Chondrocyte (in vitro differentiated cells): ENCODE data around the gene LMBRD2. TPM values are rescaled to one million over a fixed set of nuclear protein-coding genes. Genes with fewer than 3 reads are reported as not detected.
"Not testable (repeated sequence)": the region's sequence is repeated elsewhere in the genome, so short reads cannot be mapped to it uniquely, and the experiment has no call there.

Experiments used
- DNase-seq: peaks from one replicate; pipeline ENCODE4 v3.0.0; 2021; ENCODE audit warnings: mixed read lengths, low spot score
- H3K27ac Mint-ChIP-seq: one replicate; pipeline ENCODE4 v1.8.0; 2021; ENCODE audit warnings: mild to moderate bottlenecking, moderate library complexity, mixed read lengths; ENCODE audit not compliant: unreplicated experiment
- H3K27me3 Mint-ChIP-seq: 2 replicates; pipeline ENCODE4 v1.8.0; 2021; ENCODE audit warnings: low read depth, mixed read lengths
- H3K36me3 Mint-ChIP-seq: 2 replicates; pipeline ENCODE4 v1.8.0; 2021; ENCODE audit warnings: low read depth, mixed read lengths
- H3K4me1 Mint-ChIP-seq: 2 replicates; pipeline ENCODE4 v1.8.0; 2021; ENCODE audit warnings: low read depth, mild to moderate bottlenecking, mixed read lengths
- H3K4me3 Mint-ChIP-seq: one replicate; pipeline ENCODE4 v1.8.0; 2021; ENCODE audit warnings: mild to moderate bottlenecking, moderate library complexity, mixed read lengths; ENCODE audit not compliant: unreplicated experiment
- H3K9me3 Mint-ChIP-seq: 2 replicates; pipeline ENCODE4 v1.8.0; 2021; ENCODE audit warnings: low read depth, mixed read lengths
- total RNA-seq: library from RNA; stranded (reverse); gene quantifications from 3 replicates; pipeline ENCODE4 v1.2.1, GENCODE V29; 2021
- TF ChIP-seq, protein P1 (sequence below): fragments of 200-600 bp; sonication (generic); IDR thresholded peaks from 2 replicates; pipeline ENCODE4 v1.5.0; 2021; ENCODE audit warnings: antibody characterized with exemption, mild to moderate bottlenecking, moderate library complexity

Gene LMBRD2
- total RNA-seq, 1 donor from 2014 or later = 11.6 TPM

DNA sequence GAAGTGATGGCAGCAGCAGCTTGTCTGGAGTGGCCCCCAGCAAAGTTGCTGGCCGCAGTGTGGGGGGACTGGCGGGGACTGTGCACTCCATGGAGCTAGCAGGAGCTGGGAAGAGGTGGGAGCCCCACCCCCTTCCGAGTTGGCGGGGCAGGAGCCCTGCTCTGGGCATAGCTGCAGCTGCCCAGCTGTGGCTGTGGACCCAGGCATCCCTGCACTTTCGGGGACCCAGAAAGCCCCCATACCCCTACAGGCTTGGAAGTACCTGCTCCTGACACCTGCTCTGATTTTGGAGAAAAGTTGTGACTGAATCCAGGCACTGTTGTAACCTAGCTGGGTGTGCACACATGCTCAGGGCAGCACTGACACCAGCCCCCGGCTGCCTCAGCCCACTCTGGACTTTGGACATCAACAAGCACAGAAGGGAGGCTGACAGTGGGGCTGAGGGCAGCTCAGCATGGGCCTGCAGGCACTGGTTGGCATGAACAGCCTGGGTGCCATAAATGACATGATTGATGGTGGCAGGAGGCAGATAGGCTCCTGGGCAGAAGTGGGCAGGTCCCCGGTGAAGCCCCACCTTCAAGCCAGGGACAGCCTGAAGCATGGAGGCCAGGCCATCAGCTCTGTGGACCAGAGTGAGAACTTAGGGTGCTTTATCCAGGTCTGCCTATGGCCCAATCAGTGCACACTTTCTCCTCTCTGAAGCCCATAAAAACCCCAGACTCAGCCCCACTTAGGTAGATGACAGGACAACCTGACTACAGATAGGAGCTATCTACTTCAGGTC, 12.6 kb downstream of the LMBRD2 start:
- H3K9me3 Mint-ChIP-seq = no peaks in the 10 kb centered on the region
- TF ChIP-seq, protein P1, sequence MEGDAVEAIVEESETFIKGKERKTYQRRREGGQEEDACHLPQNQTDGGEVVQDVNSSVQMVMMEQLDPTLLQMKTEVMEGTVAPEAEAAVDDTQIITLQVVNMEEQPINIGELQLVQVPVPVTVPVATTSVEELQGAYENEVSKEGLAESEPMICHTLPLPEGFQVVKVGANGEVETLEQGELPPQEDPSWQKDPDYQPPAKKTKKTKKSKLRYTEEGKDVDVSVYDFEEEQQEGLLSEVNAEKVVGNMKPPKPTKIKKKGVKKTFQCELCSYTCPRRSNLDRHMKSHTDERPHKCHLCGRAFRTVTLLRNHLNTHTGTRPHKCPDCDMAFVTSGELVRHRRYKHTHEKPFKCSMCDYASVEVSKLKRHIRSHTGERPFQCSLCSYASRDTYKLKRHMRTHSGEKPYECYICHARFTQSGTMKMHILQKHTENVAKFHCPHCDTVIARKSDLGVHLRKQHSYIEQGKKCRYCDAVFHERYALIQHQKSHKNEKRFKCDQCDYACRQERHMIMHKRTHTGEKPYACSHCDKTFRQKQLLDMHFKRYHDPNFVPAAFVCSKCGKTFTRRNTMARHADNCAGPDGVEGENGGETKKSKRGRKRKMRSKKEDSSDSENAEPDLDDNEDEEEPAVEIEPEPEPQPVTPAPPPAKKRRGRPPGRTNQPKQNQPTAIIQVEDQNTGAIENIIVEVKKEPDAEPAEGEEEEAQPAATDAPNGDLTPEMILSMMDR = no peak
- no peak for DNase-seq
- H3K4me1 Mint-ChIP-seq = no peaks in the 10 kb centered on the region
- no peak overlapping the region for H3K4me3 Mint-ChIP-seq
- H3K36me3 Mint-ChIP-seq = peaks cover 2% of the 10 kb centered on the region
- no peak overlapping the region for H3K27ac Mint-ChIP-seq
- H3K27me3 Mint-ChIP-seq = no peaks in the 10 kb centered on the region

GRCh38 chr5:36136581-36136980, 15.1 kb downstream of the LMBRD2 start:
- Mint-ChIP-seq H3K4me1 (no peaks in the 10 kb centered on the region), H3K36me3 (peaks cover 11% of the 10 kb centered on the region), H3K27ac (no peak overlapping the region), H3K27me3 (no peaks in the 10 kb centered on the region), H3K9me3 (peaks cover 7% of the 10 kb centered on the region), H3K4me3 (no peak overlapping the region)
- TF ChIP-seq, protein P1 = no peak
- no peak for DNase-seq

- Mint-ChIP-seq H3K9me3 (peaks cover 8% of the 10 kb centered on the region), H3K27me3 (no peaks in the 10 kb centered on the region), H3K36me3 (peaks cover 13% of the 10 kb centered on the region), H3K4me3 (no peak overlapping the region), H3K27ac (no peak overlapping the region), H3K4me1 (no peaks in the 10 kb centered on the region)
- no peak for DNase-seq
- TF ChIP-seq, protein P1 = no peak
These were observed 15.7 kb downstream of the LMBRD2 start for GRCh38 chr5:36135988-36136387.

GRCh38 chr5:36133009-36133408, 18.7 kb downstream of the LMBRD2 start:
- peaks cover 22% of the 10 kb centered on the region for H3K36me3 Mint-ChIP-seq
- not testable (repeated sequence) for H3K4me1 Mint-ChIP-seq, H3K27ac Mint-ChIP-seq, H3K27me3 Mint-ChIP-seq, DNase-seq, H3K4me3 Mint-ChIP-seq
- H3K9me3 Mint-ChIP-seq = peaks cover 15% of the 10 kb centered on the region

GRCh38 chr5:36129666-36130065, 22.0 kb downstream of the LMBRD2 start:
- H3K9me3 Mint-ChIP-seq = peaks cover 15% of the 10 kb centered on the region
- not testable (repeated sequence) for H3K4me3 Mint-ChIP-seq, DNase-seq, H3K27me3 Mint-ChIP-seq, H3K4me1 Mint-ChIP-seq, H3K27ac Mint-ChIP-seq
- peaks cover 23% of the 10 kb centered on the region for H3K36me3 Mint-ChIP-seq

DNA sequence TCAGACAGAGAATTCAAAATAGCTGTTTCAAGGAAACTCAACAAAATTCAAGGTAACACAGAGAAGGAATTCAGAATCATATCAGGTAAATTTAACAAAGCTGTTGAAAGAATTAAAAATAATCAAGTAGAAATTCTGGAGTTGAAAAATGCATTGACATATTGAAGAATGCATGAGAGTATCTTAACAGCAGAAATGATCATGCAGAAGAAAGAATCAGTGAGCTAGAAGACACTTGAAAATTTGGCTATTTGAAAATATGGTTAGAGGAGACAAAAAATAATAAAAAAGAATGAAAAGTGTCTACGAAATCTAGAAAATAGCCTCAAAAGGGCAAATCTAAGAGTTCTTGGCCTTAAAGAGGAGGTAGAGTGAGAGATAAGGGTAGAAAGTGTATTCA, 22.9 kb downstream of the LMBRD2 start:
- H3K9me3 Mint-ChIP-seq = peaks cover 15% of the 10 kb centered on the region
- H3K36me3 Mint-ChIP-seq = peaks cover 23% of the 10 kb centered on the region
- DNase-seq = no peak
- no peaks in the 10 kb centered on the region for H3K27me3 Mint-ChIP-seq
- TF ChIP-seq, protein P1 = no peak
- no peak overlapping the region for H3K4me3 Mint-ChIP-seq
- no peak overlapping the region for H3K27ac Mint-ChIP-seq
- H3K4me1 Mint-ChIP-seq = no peaks in the 10 kb centered on the region
